A673 (cell line): Measurements from ENCODE around the gene MYLK4.

Experiments
- CTCF ChIP-seq: fragments of 300-800, 200-600 bp; sonication (generic); conservative IDR thresholded peaks from 2 replicates; pipeline ENCODE4 v1.5.1; 2017; ENCODE audit warnings: low read depth, mild to moderate bottlenecking, antibody characterized with exemption, low read length, moderate library complexity, mixed read lengths
- EZH2 ChIP-seq: fragments of 200-600 bp; sonication (generic); IDR thresholded peaks from 2 replicates; pipeline ENCODE4 v1.6.1; 2017; ENCODE audit warnings: borderline replicate concordance, low read depth, mild to moderate bottlenecking, mixed read lengths, antibody characterized with exemption, low read length; ENCODE audit not compliant: poor library complexity, severe bottlenecking

- TF ChIP-seq CTCF (no peak), EZH2 (no peak)
Observed at GRCh38 chr6:2725999-2726567, 24.6 kb downstream of the MYLK4 start.
